Fibroblast of skin of scalp (primary cell): ENCODE data around the gene IL1RAP. TPM values are rescaled to one million over a fixed set of nuclear protein-coding genes. Genes with fewer than 3 reads are reported as not detected.
"Not testable (repeated sequence)": the region's sequence is repeated elsewhere in the genome, so short reads cannot be mapped to it uniquely, and the experiment has no call there.

Experiments
- DNase-seq: peaks from one replicate; pipeline ENCODE4 v3.0.0-alpha.2; 2013
- polyA plus RNA-seq, 2 experiments: library from polyadenylated mRNA; unstranded; fragments of 120-200 nt; gene quantifications; one replicate each; pipeline ENCODE4 v1.2.1, GENCODE V29; 2013; ENCODE audit not compliant: insufficient read length in 2 of 2

The IL1RAP gene, protein sequence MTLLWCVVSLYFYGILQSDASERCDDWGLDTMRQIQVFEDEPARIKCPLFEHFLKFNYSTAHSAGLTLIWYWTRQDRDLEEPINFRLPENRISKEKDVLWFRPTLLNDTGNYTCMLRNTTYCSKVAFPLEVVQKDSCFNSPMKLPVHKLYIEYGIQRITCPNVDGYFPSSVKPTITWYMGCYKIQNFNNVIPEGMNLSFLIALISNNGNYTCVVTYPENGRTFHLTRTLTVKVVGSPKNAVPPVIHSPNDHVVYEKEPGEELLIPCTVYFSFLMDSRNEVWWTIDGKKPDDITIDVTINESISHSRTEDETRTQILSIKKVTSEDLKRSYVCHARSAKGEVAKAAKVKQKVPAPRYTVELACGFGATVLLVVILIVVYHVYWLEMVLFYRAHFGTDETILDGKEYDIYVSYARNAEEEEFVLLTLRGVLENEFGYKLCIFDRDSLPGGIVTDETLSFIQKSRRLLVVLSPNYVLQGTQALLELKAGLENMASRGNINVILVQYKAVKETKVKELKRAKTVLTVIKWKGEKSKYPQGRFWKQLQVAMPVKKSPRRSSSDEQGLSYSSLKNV
- polyA plus RNA-seq (2013, experiment 1 of 2; ENCODE audit: insufficient read length) = 4.3 TPM
- polyA plus RNA-seq (2013, experiment 2 of 2; ENCODE audit: insufficient read length) = 4.6 TPM

- peak; percentile 91 for DNase-seq
Observed at GRCh38 chr3:190513409-190514370, at the start of gene IL1RAP. Gene IL1RAP (plus strand): TSS chr3:190514085. CDS start chr3:190564290, 50,205 bp downstream.

- DNase-seq = no peak
Observed at GRCh38 chr3:190467922-190468321, 46.0 kb upstream of the IL1RAP start.

GRCh38 chr3:190473261-190473660 is 40.6 kb upstream of the IL1RAP start:
- DNase-seq = not testable (repeated sequence)

DNA sequence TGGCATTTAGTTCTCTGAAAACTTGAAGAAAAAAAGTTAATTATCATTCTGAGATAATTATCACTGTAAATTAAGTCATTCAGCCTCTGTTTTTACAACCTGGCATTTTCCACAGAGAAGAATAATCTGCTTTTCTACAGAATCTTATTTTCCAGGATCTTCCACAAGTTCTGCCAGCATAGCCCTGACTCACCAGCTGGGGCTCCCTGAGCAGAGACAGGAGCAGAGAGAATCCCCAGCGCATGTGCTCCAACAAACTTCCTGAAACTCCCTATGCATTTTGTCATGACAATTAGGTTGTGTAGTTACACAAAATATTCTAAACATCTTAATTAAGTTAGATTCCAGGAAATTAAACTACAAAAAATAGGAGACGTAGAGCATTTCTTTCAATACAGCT is 32.1 kb upstream of the IL1RAP start:
- no peak for DNase-seq

DNA sequence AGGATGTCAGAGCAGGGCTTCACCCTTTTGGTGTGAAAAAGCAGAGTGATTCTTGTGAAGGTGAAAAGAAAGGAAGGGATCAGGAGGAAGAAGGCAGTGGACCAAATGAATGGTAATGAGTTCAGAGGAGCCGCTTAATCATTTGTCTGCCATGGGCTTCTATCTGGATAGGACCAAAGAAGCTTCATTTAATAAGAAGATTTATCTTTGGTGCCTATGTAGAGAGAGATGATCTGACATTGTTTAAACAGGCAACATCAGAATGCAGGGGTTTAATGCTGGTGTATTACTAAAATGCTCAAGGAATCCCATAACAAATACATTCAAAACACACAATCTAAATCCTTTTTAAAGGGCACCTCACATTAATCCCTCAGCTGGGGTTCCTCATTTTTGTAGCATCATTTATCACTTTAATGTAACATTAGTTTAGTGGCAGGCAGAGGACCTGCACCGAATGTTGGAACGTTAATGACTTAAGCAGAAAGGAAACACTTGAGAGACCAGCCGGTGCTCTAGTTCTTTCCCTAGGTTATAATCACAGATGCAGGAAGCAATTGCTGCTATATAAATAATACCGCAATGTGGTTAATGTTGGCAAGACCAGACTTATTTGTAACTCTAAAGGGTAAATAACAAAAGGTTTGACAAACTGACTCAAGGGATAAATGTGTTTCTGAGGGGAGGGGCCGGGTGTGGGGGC is 27.9 kb upstream of the IL1RAP start:
- DNase-seq = no peak

DNA sequence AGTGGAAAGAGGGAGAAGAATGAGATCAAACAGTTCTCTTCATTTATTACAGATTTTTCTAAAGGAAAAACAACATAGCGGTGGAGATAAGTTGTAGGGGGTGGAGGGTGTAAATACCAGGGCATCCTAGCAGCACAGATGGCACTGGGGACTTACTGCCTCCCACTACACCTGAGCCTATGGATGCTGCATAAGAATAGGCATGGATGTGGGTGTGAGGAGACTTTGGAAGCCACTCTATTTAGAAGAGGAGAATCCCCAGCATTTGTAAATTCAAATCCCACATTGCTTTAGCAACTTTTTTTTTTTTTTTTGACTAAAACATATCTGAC is 27.4 kb upstream of the IL1RAP start:
- no peak for DNase-seq

GRCh38 chr3:190486908-190487607 is 26.8 kb upstream of the IL1RAP start:
- no peak for DNase-seq

GRCh38 chr3:190491533-190492054 is 22.3 kb upstream of the IL1RAP start:
- DNase-seq = no peak

- no peak for DNase-seq
Observed at GRCh38 chr3:190492129-190492528, 21.8 kb upstream of the IL1RAP start.

DNA sequence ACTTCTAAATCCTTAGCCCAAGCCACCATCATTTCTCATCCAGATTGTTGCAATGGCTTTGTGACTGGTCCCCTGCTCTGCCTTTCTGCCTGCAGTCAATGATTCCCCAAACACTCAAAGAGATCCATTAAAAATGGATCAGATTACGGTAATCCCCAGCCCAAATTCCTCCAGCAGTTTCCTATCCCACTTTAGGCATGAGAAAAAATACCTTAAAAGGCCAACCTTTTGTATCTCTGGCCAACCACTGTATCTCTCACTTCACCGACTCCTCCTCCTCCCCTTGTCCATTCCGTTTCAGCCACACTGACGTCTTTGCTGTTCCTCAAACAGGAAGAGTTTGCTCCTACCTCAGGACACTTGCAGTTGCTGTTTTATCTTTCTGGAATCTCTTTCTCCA is 20.9 kb upstream of the IL1RAP start:
- no peak for DNase-seq

DNA sequence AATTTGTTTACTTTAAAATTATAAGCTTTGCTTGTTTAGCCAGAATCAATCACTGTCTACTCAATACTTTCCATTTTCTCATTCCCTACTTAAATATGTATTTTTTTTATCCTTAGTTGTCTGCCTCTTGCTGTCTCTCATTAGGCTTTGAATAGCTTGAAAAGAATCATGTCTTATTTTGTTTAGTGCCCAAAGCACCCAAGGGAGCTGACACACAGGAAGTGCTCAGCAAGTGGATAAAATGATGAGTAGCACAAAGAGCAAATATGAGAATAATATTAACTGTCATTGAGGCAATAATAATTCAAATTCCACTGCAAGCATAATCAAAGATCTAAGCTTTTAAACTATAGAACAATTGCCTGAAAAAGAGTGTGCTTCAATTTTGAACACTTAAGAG is 19.0 kb upstream of the IL1RAP start:
- DNase-seq = no peak

GRCh38 chr3:190495354-190495753 is 18.5 kb upstream of the IL1RAP start:
- DNase-seq = no peak

- DNase-seq = no peak
Observed at GRCh38 chr3:190495796-190496195, 18.1 kb upstream of the IL1RAP start.

GRCh38 chr3:190496859-190497258 is 17.0 kb upstream of the IL1RAP start:
- DNase-seq = no peak

DNA sequence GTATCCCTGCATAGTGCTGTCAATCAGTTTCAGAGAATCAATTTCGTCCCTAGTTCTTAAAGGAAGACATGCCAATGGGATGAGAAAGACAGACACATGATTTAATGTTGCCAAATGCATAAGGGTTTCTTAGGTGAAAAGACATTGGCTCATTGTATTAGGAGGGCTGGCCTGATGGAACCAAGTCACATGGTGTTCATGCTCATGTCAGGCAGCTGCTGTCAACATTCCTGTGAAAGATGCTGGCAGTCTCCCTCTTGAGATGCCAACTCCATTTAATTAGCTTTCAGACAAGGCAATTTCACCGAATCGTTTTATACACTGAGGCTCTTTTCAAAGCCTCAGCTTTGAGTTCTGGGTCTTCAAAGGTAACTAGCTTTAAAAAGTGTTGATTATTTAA is 16.1 kb upstream of the IL1RAP start:
- no peak for DNase-seq

DNA sequence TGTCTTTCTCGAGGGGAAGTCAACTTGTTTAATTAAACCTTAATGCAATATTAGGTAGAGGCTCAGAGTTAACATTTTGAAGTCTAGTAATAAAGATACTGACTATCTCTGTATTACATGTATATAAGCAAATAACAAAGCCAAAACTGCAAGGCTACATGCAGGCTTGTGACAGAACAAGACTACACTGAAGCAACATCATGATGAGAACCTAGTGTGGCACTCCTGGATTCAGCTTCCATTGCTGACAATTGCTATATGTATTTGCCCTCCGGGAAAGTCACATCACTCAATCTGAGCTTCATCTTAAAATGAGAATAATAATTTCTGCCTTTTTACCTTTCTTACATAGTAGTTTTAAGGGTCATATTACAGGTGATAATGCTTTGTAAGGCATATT is 15.6 kb upstream of the IL1RAP start:
- DNase-seq = no peak

- DNase-seq = no peak
Observed at GRCh38 chr3:190499122-190499521, 14.8 kb upstream of the IL1RAP start.

GRCh38 chr3:190502946-190503345 is 10.9 kb upstream of the IL1RAP start:
- DNase-seq = no peak

GRCh38 chr3:190504354-190505125 is 9.3 kb upstream of the IL1RAP start:
- no peak for DNase-seq

DNA sequence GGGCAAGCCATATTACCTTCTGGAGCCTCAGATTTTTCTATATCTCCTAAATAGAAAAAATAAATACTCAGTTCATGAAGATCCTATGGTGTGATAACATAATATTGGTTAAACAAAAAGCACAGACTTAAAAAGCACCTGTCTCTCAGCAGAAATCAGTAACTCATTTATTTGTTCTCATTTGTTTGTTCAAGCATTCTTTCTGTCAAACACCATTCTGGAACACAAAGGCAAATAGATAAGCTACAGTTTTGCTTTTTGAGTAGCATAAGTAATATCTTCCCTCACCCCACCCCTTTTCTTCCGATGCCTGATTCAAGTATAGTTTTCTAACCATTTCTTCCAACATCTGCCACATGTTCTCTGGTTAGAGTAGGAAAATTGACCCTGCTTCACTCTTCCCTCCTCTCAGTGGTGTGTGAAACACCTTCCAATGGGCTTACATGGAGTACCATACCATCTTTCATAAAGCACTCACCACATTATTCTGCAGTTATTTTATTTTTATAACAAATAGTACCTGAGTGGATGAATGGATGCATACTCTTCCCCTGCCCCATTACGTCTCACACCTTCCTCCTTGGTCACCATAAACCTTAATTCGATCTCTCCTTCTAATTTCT is 8.4 kb upstream of the IL1RAP start:
- DNase-seq = no peak
